K562 (cell line): ENCODE results near the gene PNISR. TPM values are rescaled to one million over a fixed set of nuclear protein-coding genes. Genes with fewer than 3 reads are reported as not detected.
A peak's percentile ranks its signal among the peaks of the same experiment; 100 is the strongest.

ENCODE experiments used
- BCOR ChIP-seq: fragments of 450-650 bp; IDR thresholded peaks from 2 replicates; pipeline ENCODE4 v1.6.1; 2016
- CHD2 ChIP-seq: IDR thresholded peaks from 2 replicates; pipeline ENCODE4 v1.6.1; 2011; ENCODE audit warnings: low read depth, low read length
- HDAC8 ChIP-seq: fragments of 450-650 bp; IDR thresholded peaks from 2 replicates; pipeline ENCODE4 v1.6.1; 2016; ENCODE audit warnings: mild to moderate bottlenecking, missing genetic modification characterization, moderate library complexity, missing compliant biosample characterization
- ILF3 ChIP-seq: fragments of 450-650 bp; IDR thresholded peaks from 2 replicates; pipeline ENCODE4 v1.6.1; 2018; ENCODE audit warnings: antibody characterized with exemption, mild to moderate bottlenecking, moderate library complexity, borderline replicate concordance
- SMAD2 ChIP-seq: fragments of 150-350 bp; IDR thresholded peaks from 2 replicates; pipeline ENCODE4 v1.6.1; 2014; ENCODE audit warnings: low read depth, mild to moderate bottlenecking, low read length
- ZSCAN32 ChIP-seq: fragments of 450-650 bp; formaldehyde crosslinking; IDR thresholded peaks from 2 replicates; pipeline ENCODE4 v1.4.0; 2020; ENCODE audit warnings: mild to moderate bottlenecking, moderate library complexity
- polyA plus RNA-seq, 8 experiments: library from polyadenylated mRNA; depleted of rRNA in 4 of 8; stranded (reverse) in 5 of 8; unstranded in 3 of 8; fragments of >200 nt; fragmentation: Nextera tagmentation in 2 of 8; fragmentation: Illumina TruSeq in 1 of 8; extraction: Ambion mirVana in 2 of 8; extraction: Trizol in 1 of 8; gene quantifications; 2 replicates each; pipeline versions ENCODE4 v1.2.1 to v1.2.3, GENCODE V29; 2011 to 2014; ENCODE audit warnings: inconsistent platforms in 1 of 8, missing spikeins in 1 of 8
- total RNA-seq, 7 experiments: library from RNA; depleted of rRNA in 6 of 7; stranded (reverse); fragments of >200 nt in 6 of 7; fragmentation: Illumina TruSeq in 2 of 7; extraction: Trizol in 2 of 7; gene quantifications; 2 replicates each; pipeline versions ENCODE4 v1.2.1 to v1.2.3, GENCODE V29; 2011 to 2021; ENCODE audit warnings: low replicate concordance in 1 of 7
- TF ChIP-seq, protein P1 (sequence below): IDR thresholded peaks from 3 replicates; pipeline ENCODE4 v1.6.1; 2011; ENCODE audit warnings: borderline replicate concordance, mild to moderate bottlenecking, moderate library complexity; ENCODE audit not compliant: insufficient read length; ENCODE audit errors: extremely low read depth
- TF ChIP-seq, protein P2 (sequence below): fragments of 250-450 bp; sonication (Bioruptor Pico); IDR thresholded peaks from 2 replicates; pipeline ENCODE4 v1.4.0; 2020; ENCODE audit warnings: mild to moderate bottlenecking, moderate library complexity

Gene PNISR
- total and polyA plus RNA-seq, 9 of the 15 experiments (the other 6 are each of a cell fraction or from before 2014, with no cell fraction given): 97.4 to 206 (median 131) TPM

DNA sequence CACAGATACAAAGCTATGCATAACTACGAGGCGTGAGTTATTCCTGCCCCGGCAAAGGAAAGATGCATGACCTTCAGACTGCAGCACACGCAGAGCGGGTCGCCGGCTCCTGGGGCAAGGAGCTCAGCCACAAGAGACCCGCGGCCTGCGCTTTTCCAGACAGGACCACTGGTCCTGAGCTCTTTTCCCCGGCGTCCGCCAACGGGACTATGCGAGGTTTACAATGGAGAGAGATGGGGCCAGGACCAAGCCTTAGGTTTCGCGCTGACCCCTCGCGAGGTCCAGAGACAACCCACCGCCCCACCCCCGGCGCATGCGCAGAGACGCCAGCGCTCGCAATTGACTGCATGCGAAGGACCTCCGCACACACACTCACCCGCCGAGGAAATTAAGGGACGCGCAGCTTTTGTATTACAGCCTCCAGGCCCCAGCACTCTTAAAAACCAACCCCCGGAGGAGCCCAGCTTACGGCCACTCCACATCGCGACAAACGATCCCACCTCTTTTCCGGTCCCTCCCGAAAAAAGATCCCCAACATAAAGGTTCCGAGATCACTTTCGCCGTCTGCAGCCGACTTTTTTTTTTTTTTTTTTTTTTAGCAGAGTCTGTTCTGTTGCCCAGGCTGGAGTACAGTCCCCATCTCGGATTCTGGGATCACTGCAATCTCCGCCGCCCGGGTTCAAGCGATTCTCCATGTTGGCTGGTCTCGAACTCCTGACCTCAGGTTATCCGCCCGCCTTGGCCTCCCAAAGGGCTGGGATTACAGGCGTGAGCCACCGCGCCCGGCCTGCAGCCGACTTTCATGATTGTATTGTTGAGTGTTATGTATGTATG lies 31.2 kb downstream of the PNISR start, which contains the start of gene COQ3 (continued):
- TF ChIP-seq, protein P1, sequence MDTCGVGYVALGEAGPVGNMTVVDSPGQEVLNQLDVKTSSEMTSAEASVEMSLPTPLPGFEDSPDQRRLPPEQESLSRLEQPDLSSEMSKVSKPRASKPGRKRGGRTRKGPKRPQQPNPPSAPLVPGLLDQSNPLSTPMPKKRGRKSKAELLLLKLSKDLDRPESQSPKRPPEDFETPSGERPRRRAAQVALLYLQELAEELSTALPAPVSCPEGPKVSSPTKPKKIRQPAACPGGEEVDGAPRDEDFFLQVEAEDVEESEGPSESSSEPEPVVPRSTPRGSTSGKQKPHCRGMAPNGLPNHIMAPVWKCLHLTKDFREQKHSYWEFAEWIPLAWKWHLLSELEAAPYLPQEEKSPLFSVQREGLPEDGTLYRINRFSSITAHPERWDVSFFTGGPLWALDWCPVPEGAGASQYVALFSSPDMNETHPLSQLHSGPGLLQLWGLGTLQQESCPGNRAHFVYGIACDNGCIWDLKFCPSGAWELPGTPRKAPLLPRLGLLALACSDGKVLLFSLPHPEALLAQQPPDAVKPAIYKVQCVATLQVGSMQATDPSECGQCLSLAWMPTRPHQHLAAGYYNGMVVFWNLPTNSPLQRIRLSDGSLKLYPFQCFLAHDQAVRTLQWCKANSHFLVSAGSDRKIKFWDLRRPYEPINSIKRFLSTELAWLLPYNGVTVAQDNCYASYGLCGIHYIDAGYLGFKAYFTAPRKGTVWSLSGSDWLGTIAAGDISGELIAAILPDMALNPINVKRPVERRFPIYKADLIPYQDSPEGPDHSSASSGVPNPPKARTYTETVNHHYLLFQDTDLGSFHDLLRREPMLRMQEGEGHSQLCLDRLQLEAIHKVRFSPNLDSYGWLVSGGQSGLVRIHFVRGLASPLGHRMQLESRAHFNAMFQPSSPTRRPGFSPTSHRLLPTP: peak; percentile 64
- no peak for TF ChIP-seq SMAD2
- no peak for TF ChIP-seq ZSCAN32
- TF ChIP-seq, protein P2, sequence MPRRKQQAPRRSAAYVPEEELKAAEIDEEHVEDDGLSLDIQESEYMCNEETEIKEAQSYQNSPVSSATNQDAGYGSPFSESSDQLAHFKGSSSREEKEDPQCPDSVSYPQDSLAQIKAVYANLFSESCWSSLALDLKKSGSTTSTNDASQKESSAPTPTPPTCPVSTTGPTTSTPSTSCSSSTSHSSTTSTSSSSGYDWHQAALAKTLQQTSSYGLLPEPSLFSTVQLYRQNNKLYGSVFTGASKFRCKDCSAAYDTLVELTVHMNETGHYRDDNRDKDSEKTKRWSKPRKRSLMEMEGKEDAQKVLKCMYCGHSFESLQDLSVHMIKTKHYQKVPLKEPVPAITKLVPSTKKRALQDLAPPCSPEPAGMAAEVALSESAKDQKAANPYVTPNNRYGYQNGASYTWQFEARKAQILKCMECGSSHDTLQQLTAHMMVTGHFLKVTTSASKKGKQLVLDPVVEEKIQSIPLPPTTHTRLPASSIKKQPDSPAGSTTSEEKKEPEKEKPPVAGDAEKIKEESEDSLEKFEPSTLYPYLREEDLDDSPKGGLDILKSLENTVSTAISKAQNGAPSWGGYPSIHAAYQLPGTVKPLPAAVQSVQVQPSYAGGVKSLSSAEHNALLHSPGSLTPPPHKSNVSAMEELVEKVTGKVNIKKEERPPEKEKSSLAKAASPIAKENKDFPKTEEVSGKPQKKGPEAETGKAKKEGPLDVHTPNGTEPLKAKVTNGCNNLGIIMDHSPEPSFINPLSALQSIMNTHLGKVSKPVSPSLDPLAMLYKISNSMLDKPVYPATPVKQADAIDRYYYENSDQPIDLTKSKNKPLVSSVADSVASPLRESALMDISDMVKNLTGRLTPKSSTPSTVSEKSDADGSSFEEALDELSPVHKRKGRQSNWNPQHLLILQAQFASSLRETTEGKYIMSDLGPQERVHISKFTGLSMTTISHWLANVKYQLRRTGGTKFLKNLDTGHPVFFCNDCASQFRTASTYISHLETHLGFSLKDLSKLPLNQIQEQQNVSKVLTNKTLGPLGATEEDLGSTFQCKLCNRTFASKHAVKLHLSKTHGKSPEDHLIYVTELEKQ (CRISPR knock-in tag): no peak
- no peak for TF ChIP-seq HDAC8 (tag)
- peak; percentile 64; the same call in 1 of the 2 replicates for TF ChIP-seq BCOR
- no peak for TF ChIP-seq ILF3
- peak; percentile 90 for TF ChIP-seq CHD2
